HG02981 (cell line): ENCODE data around the gene ODC1.
"Not testable (repeated sequence)": the region's sequence is repeated elsewhere in the genome, so short reads cannot be mapped to it uniquely, and the experiment has no call there.

Experiments
- ATAC-seq: cut with Tn5 transposase; IDR thresholded peaks from one replicate; pipeline ENCODE4 v1.9.1; 2021; ENCODE audit warnings: mild to moderate bottlenecking, moderate library complexity; ENCODE audit not compliant: unreplicated experiment

ODC1 gene

DNA sequence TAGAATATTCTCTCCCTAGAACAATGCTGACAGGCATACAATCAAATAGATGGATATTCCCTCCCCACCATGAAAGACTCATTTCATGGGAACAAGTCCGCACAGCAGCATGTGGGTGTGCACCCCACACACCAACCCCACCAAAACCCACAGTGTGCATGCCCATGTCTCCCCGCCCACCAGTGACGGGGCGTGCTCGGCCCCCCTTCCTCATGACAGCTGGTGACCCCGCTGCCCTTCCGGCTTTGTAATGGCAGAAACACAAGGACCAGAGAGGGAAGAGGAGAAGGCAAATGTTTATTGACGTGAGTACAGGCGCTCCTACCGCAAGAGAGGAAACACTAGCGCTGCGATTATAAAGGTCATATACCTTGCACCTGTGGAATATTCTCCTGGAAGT lies 30.8 kb upstream of the ODC1 start:
- ATAC-seq, result no peak

- no peak for ATAC-seq
These were observed 30.1 kb upstream of the ODC1 start for GRCh38 chr2:10478298-10478625.

DNA sequence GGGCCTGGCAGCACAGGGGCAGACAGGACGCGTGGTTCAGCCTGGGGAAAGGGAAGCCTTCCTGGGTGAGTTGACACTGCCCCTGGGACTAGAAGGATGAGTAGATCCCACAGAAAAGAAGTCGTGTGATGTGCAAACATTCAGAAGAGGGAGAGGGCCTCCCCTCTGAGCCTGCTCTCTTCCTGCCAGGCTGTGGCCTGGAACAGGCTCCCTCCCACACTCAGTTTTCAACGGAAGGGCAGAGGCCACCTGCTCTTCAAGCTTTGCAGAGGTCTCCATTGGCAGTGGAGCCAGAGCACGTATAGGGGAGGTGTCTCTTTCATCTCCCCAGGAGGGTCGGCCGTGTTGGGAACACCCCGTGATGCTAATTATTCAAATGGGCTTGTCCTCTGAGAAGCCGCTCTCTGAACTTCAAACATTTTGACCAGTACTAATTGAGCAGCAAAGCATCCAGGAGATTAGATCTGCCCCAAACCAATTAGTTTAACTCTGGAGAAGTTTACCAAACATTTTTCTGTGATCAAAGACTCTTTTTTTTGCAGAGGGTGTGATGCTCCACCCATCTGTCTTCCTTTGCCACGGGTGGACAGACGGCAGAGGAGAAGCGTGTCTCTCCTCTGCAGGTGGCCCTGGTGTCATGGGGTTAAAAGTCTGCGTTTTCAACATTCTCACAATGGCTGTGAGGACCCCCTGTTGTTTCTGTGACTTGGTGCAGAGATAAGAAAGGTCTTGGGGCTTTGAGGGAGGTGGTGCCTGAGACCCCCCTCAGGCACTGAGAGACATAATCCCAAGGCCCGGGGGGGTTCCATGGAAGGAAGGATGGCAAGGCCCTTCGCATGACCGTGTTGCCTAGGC lies 29.5 kb upstream of the ODC1 start:
- ATAC-seq, result no peak

- no peak for ATAC-seq
These were observed 28.8 kb upstream of the ODC1 start for GRCh38 chr2:10476723-10477442.

GRCh38 chr2:10475811-10476660 lies 27.9 kb upstream of the ODC1 start:
- no peak for ATAC-seq

DNA sequence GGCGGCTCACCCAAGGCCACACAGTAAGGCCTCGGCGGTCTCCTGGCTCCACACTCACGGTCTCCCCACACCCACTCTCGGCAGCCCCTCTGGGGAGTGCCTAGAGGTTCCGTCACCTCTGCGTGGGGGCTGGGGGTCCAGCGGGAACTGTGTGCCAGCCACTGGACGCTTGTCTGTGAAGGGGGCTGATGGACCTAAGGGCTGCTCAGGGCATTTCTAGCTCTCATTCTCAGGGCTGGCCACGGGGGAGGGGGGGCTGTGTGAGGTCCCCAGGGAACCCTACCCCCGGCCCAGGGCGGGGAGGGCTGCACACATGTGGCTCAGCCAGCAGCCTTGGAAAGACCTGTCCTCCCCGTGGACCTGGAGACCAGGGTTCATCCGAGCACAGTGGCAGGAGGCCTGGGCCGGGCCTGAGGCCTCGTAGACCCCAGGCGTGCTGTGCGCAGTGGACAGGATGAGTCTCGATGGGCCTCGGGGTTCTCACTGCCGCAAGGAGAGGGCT lies 27.1 kb upstream of the ODC1 start:
- ATAC-seq, result no peak

- no peak for ATAC-seq
These were observed 25.1 kb upstream of the ODC1 start for GRCh38 chr2:10473121-10473756.

DNA sequence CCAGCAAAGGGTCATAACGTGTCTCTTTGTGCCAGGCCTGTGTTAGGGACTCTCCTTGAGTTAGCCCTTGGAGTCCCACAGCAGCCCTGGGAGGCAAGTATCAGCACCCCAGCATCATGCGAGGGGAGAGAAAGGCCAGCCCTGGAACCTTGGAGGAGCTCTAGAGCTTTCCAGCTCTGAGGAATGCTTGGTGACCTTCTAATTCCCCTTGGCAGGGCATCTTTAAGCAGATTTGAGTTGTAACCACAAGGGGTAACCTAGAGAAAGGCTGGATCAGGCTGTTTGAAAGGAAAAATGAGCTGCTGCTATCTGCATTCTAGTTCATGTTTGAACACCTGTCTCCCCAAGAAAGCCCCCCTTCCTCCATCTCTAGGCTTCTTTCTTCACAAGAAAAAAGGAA lies 23.8 kb upstream of the ODC1 start:
- no peak for ATAC-seq

DNA sequence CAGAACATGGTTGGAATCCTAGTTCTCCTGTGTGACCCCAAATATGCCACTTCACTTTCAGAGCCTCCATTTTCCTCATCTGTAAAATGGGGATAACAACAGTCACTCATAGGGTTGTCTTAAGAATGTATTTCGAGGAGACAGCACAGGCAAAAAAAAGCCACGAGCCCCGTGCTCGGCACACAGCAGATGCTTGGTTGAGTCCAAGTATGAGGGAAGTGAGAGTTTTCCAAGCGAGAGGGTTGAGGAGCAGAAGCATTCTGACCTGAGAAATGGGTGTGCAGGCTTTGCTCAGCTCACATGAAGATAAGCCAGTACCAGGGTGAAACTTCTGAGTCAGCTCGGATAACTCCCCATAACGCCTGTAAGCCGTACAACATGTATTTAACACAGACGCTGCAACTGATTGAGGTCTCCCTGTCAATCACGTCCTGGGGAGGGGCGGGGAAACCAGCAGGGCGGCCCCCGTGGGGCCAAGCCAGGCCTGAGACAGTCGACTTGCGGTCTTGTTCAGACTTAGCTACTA lies 23.0 kb upstream of the ODC1 start:
- ATAC-seq, result no peak

DNA sequence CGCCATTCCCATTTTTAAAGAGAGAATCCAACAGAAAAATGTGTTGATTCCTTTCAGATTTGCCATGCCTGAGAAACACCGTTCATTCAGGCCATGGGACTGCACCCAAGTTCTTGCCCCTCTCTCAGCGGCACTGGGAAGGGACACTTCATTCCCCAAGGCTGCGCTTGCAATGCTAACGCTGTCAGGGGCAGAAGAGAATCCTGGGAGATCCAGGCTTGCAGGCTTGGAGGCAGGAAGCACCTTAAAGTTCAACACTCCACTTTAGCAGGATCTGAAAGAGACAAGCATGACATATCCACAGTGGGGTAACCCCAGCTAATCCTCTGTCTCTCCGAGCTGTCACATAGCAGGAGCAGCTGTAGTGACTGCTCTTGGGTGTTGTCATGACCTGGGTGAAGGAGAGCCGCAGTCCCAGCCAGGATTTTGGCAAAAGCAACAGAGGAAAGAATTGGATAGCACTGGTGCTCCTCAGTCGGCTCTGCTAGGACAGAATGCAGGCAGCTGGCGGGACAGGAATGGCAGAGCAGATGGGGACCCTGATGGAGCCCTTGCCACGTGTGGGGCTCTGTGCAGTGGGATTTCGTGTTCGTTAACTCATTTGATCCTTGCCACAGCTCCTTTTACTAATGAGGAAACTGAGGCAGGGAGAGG lies 22.0 kb upstream of the ODC1 start:
- no peak for ATAC-seq

GRCh38 chr2:10469301-10469700 lies 21.2 kb upstream of the ODC1 start:
- ATAC-seq, result no peak

DNA sequence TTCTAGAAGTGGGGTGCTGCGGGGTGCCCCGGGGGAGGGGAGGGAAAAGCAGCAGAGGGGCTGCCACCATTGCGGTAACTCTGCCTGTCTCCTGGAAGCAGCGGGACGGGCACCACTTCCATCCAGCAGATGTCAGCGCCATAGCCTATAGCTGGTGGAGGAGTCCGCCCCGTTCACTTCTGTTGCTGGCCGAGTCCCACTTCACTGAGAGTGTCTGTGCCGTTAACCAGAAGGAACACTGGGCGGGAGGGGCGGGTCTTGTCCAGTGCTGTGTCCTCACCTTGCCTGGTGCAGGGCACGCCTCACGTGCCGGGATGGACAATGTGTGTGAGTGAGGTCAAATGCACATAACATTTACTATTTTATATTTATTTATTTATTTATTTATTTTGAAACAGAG lies 19.3 kb upstream of the ODC1 start:
- ATAC-seq, result no peak

DNA sequence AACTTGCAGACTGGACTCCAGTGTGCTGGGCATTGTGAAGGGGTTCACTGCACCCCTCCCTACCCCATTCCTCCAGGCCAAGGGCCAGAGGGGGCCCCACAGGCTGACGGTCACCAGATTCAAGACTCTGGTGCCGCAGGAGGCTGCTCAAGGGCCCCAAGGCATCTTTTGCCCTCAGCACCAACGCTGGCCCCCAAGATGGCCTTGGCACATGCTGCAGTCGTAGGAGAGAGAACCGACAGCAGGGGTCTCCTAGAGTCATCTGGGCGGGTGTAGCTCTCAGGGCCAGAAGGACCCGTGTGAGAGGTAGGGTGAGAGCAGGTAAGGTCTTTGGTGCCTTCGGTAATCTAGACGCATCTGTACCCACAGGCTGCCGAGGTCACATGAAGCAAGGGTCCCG lies 18.7 kb upstream of the ODC1 start:
- no peak for ATAC-seq

GRCh38 chr2:10465910-10466309 lies 17.8 kb upstream of the ODC1 start:
- ATAC-seq, result no peak

GRCh38 chr2:10462178-10463083 lies 14.3 kb upstream of the ODC1 start:
- ATAC-seq, result no peak

DNA sequence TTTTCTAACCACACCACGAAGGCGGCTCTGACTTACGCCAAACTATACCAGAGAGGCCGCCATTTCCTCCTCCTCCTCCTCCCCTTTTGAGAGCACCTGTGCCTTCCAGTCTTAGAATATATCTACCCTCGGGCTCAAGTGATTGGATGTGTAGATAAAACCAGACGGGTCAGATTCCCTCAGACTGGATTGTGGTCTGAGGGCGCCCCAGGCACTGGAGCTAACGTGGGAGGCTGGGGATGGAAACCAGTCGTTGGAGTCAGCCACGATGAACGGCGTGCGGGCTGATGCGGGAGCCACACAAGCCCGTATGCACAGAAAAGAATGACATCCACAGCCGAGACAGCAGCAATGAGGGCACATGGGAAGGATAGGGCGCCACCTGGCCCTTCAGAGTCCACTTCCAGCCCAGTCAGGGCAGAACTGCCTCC lies 12.3 kb upstream of the ODC1 start:
- ATAC-seq, result no peak

- no peak for ATAC-seq
These were observed 9.9 kb upstream of the ODC1 start for GRCh38 chr2:10457846-10458598.

- not testable (repeated sequence) for ATAC-seq
These were observed 9.1 kb upstream of the ODC1 start for GRCh38 chr2:10457195-10457594.
